HFF-Myc (cell line): ENCODE measurements around the gene SLC13A5.

Experiments used
- DNase-seq: peaks from one replicate; pipeline ENCODE4 v3.0.0-alpha.2; 2011; ENCODE audit warnings: low read depth; ENCODE audit errors: extremely low read depth
- H3K4me3 ChIP-seq: replicated peaks from 2 replicates; pipeline ENCODE4 v1.5.1; 2011; ENCODE audit warnings: low read depth, mild to moderate bottlenecking, control low read depth, low read length
- TF ChIP-seq, protein P1 (sequence below): IDR thresholded peaks from 2 replicates; pipeline ENCODE4 v1.5.1; 2012; ENCODE audit warnings: mild to moderate bottlenecking, low read depth, low read length, control low read depth; ENCODE audit errors: missing control alignments

SLC13A5 gene

DNA sequence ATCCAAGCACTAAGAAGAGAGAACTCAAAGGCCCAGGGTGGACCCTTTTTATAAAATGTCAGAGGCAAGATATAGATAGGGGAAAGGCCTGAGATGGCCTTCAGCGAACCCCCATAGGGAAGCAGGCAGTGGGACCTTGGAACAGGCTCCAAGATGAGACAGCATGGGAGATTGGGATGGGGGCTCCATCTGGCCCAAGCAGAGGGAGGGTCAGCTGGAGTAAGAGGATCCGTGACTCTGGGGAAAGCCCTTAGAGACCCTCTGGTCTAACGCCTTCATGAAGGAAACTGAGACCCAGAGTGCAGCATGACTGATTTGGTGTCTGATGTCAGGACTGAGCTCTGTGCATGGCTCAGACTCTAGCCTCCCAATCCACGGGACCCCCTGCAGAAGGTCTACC is 30.8 kb downstream of the SLC13A5 start:
- no peak overlapping the region for H3K4me3 ChIP-seq
- TF ChIP-seq, protein P1, sequence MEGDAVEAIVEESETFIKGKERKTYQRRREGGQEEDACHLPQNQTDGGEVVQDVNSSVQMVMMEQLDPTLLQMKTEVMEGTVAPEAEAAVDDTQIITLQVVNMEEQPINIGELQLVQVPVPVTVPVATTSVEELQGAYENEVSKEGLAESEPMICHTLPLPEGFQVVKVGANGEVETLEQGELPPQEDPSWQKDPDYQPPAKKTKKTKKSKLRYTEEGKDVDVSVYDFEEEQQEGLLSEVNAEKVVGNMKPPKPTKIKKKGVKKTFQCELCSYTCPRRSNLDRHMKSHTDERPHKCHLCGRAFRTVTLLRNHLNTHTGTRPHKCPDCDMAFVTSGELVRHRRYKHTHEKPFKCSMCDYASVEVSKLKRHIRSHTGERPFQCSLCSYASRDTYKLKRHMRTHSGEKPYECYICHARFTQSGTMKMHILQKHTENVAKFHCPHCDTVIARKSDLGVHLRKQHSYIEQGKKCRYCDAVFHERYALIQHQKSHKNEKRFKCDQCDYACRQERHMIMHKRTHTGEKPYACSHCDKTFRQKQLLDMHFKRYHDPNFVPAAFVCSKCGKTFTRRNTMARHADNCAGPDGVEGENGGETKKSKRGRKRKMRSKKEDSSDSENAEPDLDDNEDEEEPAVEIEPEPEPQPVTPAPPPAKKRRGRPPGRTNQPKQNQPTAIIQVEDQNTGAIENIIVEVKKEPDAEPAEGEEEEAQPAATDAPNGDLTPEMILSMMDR, result no peak
- no peak for DNase-seq

DNA sequence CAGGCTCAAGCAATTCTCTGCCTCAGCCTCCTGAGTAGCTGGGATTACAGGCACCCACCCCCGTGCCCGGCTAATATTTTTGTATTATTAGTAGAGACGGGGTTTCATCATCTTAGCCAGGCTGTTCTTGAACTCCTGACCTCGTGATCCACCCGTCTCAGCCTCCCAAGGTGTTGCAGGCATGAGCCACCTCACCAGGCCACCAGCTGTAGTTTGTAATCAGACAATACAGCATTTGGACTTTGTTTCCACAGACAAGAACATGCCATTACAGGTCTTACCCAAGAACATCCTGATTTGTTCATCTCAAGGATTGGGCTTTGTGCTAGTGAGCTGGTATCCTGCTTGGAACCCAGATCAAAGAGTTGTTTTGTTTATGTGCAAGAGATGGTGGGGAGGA is 31.5 kb downstream of the SLC13A5 start:
- H3K4me3 ChIP-seq, result no peak overlapping the region
- no peak for DNase-seq
- TF ChIP-seq, protein P1, result no peak

DNA sequence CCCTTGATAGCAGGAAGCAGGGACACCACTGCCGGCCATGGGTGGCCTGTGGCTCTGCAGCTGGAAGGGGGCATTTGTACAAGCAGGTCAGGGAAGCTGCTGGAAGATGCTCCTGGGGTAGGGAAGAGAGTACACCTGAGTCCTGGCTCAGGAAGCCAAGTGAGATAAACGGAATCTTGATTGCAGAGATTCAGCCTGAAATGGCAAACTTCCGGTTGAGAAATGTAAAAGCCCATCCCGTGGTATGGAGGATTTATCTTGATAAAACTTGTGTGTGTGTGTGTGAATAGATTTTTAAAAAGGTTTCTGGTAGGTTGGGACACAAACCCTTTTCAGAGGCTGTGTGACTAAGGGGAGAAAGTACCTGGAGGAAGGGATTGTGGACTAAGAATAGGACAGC is 32.0 kb downstream of the SLC13A5 start:
- H3K4me3 ChIP-seq, result no peak overlapping the region
- DNase-seq, result no peak
- TF ChIP-seq, protein P1, result no peak

DNA sequence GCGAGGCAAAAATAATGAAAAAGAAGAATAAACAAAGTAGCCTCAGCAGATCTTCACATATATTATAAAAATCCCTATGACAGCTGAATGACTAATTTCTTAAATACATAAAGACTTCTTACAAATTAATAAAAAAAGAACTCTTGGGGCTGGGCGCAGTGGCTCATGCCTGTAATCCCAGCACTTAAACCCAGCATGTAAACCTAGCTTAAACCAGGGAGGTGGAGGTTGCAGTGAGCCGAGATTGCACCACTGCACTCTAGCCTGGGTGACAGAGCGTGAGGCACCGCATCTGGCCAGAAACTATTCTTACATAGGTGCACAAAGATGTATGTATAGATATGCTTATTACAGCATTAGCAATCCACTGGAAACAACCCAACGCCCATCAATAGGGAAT is 33.9 kb downstream of the SLC13A5 start:
- DNase-seq, result no peak
- TF ChIP-seq, protein P1, result no peak
- no peak overlapping the region for H3K4me3 ChIP-seq

DNA sequence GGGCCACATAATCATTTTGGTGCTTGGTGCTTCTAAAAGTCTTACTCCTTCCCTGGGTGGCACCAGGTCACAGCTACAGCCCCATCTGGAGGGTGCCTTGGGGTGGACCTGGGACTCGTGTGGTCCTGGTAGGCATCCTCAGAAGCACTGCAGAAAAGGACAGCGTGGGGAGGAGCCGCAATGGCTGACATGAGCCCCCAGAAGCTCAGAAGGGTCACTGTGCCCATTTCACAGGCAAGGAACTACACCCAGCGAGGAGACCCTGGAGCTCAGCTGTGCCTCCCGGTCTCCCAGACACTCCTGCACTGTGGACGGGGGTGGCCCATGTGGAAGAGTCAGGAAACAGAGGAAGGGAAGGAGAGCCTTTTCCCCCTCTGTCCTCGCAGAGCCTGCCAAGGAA is 35.2 kb downstream of the SLC13A5 start:
- no peak for DNase-seq
- TF ChIP-seq, protein P1, result no peak

DNA sequence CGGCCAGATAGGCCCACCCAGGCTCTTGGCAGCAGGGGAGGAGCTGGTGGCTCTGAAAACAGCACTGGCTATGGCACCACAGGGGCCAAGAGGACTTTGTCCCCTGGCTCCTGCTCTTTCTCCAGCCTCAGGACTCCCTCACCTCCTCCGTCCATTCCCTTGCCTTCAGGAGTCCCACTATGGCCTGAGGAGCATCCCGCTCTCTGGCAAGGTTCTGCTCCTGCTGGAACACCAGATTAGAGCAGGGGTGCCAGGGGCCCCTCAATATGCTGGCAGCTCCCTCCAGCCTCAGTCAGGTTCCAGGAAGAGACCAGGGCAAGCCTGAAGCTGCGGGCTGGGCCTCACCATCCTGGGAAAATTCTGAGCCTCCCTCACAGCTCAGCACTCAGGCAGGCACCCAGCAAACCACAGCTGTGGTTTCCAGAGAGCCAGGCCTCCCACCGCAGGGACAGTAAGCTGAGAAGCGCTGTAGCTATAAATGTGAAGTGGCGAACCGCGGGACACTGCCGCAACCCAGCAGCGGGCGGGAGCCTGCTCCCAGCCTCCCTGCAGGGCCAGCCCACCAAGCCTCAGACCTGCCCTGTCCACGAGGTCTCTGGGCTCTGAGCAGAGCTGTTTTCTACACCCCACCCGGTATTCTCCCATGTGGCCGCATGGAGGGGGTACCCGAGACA is 35.9 kb downstream of the SLC13A5 start:
- no peak overlapping the region for H3K4me3 ChIP-seq
- TF ChIP-seq, protein P1, result no peak
- DNase-seq, result no peak

More for the DNA sequence above, 35.2 kb downstream of the SLC13A5 start:
- no peak overlapping the region for H3K4me3 ChIP-seq

DNA sequence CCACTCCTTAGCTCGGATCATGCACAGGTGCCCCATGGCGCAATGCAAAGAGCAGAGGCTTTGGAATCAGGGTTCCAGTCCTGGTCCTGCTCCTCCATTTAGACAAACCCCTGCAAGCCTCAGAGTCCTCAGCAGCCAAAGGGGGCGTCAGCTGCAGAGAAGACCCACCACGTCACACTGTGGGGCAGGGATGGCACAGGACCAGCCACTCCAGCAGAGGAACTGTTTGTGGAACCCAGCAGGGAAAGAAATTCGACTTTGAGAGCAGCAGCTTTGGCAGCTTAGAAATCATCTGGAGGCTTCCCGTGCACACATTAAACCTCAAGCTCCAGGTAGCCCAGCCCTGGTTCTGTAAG is 36.4 kb downstream of the SLC13A5 start:
- TF ChIP-seq, protein P1, result no peak
- DNase-seq, result no peak

More for the DNA sequence above, 36.4 kb downstream of the SLC13A5 start:
- H3K4me3 ChIP-seq, result no peak overlapping the region
